Bronchial epithelial cell (primary cell): Measurements from ENCODE around the gene ARL16. TPM values are rescaled to one million over a fixed set of nuclear protein-coding genes. Genes with fewer than 3 reads are reported as not detected.

Experiments
- DNase-seq: peaks from one replicate; pipeline ENCODE4 v3.0.0-alpha.2; 2010; ENCODE audit warnings: low read depth
- FAIRE-seq: peaks from 2 replicates; lab custom pipeline; 2011; peaks lifted over from hg19 to GRCh38; lab: Jason Lieb, UNC
- H3K27me3 ChIP-seq: 2 replicates; pipeline ENCODE4 v1.5.1; 2011; ENCODE audit warnings: low read length; ENCODE audit not compliant: control insufficient read depth, insufficient read depth
- H3K36me3 ChIP-seq: 2 replicates; pipeline ENCODE4 v1.5.1; 2011; ENCODE audit warnings: low read length; ENCODE audit not compliant: control insufficient read depth, insufficient read depth
- H3K4me3 ChIP-seq: 2 replicates; pipeline ENCODE4 v1.5.1; 2011; ENCODE audit warnings: mild to moderate bottlenecking, low read depth, low read length, control low read depth
- CTCF ChIP-seq: IDR thresholded peaks from 2 replicates; pipeline ENCODE4 v1.5.1; 2011; ENCODE audit warnings: mild to moderate bottlenecking, moderate library complexity, low read length, control low read depth, inconsistent platforms; ENCODE audit not compliant: insufficient read depth, severe bottlenecking
- total RNA-seq: library from RNA; depleted of rRNA; stranded (reverse); fragments of >200 nt; gene quantifications from 2 replicates; pipeline ENCODE4 v1.2.1, GENCODE V29; 2014

The ARL16 gene
- total RNA-seq, 1 donor from 2014 or later = 25.8 TPM

DNA sequence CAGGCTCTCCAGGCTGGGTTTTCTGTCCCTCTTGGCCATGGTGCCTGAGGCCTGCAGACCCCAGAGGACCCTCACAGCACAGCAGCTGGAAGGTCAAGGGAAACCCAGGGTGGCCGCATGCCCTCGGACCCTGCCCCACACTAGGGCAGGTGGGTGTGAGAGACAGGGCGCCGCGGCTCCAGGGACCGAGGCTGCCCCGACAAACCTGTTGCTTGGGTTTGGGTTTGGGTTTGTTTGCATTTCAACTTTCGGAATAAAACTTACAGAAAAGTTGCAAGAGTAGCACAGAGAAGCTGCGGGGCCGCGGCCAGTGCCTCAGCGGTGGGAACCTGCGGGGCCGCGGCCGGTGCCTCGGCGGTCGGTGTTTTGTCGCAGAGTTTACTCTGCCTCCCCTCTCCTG lies 8.0 kb upstream of the ARL16 start:
- Histone ChIP-seq H3K4me3 (no peak overlapping the region), H3K27me3 (no peaks in the 10 kb centered on the region), H3K36me3 (peaks cover 71% of the 10 kb centered on the region)
- DNase-seq (no peak), FAIRE-seq (no peak)
- TF ChIP-seq CTCF = no peak

GRCh38 chr17:81691196-81691595 lies 7.6 kb upstream of the ARL16 start:
- no peak for TF ChIP-seq CTCF
- DNase-seq = no peak
- Histone ChIP-seq H3K36me3 (peaks cover 72% of the 10 kb centered on the region), H3K4me3 (no peak overlapping the region), H3K27me3 (no peaks in the 10 kb centered on the region)
- FAIRE-seq = no peak

DNA sequence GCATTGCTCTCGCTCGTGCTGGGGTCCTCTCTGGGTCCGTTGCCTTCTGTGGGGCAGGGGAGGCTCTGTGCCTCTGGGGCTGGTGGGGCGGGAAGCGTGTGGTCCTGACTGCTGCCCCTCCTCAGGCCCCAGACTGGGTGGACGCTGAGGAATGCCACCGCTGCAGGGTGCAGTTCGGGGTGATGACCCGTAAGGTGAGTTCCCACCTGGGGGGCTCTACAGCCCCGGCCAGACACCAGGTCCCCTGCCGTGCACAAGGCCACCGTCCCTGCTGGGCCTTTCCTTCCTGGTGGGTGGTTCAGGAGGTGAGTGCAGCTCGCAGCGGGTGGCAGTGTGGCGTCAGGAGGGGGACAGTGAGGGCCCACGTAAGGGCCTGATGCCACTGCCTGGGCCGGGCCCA lies 7.0 kb upstream of the ARL16 start:
- Histone ChIP-seq H3K36me3 (peaks cover 69% of the 10 kb centered on the region), H3K4me3 (no peak overlapping the region), H3K27me3 (no peaks in the 10 kb centered on the region)
- TF ChIP-seq CTCF = no peak
- no peak for FAIRE-seq
- no peak for DNase-seq

- no peak for DNase-seq
Measured at GRCh38 chr17:81690066-81690465, 6.5 kb upstream of the ARL16 start.

DNA sequence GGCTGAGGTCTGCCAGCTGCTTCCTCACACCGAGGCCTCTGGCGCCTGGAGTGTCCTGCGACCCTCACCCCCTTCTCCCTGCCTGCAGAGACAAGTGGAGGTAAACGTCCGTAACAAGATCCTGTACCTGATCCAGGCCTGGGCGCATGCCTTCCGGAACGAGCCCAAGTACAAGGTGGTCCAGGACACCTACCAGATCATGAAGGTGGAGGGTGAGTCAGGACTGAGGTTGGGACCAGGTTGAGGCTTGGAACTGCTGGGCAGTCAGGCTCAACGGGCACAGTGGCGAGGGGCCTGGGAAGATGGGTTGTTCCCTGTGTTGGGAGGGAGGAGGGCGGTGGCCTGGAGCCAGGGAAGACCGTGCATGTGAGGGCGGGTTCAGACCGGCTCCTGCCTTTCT lies 5.0 kb upstream of the ARL16 start:
- DNase-seq (no peak), FAIRE-seq (no peak)
- Histone ChIP-seq H3K36me3 (peaks cover 57% of the 10 kb centered on the region), H3K27me3 (no peaks in the 10 kb centered on the region), H3K4me3 (no peak overlapping the region)
- no peak for TF ChIP-seq CTCF

More at GRCh38 chr17:81690066-81690465, 6.5 kb upstream of the ARL16 start:
- no peak for TF ChIP-seq CTCF
- no peak for FAIRE-seq
- no peak overlapping the region for H3K4me3 ChIP-seq
- no peaks in the 10 kb centered on the region for H3K27me3 ChIP-seq
- H3K36me3 ChIP-seq = peaks cover 67% of the 10 kb centered on the region
